ENCODE measurements around the gene DPP6. TPM values are rescaled to one million over a fixed set of nuclear protein-coding genes. Genes with fewer than 3 reads are reported as not detected.

Gene DPP6
- polyA plus RNA-seq, 2 of the 4 experiments (the other 2 are of a cell fraction): not detected

- TF ChIP-seq CTCF (IDR thresholded peaks at IDR 0.05) (no peak), CBX8 (IDR thresholded peaks at IDR 0.05) (no peak), FOSL2 (IDR thresholded peaks at IDR 0.05) (no peak), FOSL2 (CRISPR knock-in tag; IDR thresholded peaks at IDR 0.05) (no peak), EHF (CRISPR knock-in tag; IDR thresholded peaks at IDR 0.05) (no peak)
Observed at GRCh38 chr7:154861589-154861988, 809.4 kb downstream of the DPP6 start (continued).

GRCh38 chr7:154862153-154862791, 810.1 kb downstream of the DPP6 start:
- FAIRE-seq (no peak), DNase-seq (ENCODE audit: low read depth in 1 of 2, low spot score in 1 of 2) (no peak)

GRCh38 chr7:154863766-154864522, 811.7 kb downstream of the DPP6 start:
- POLR2A ChIA-PET: no interaction called here
- DNase-seq (ENCODE audit: low read depth in 1 of 2, low spot score in 1 of 2): no peak
- Histone ChIP-seq H3K9me3 (no peaks in the 10 kb centered on the region), H3K27ac (no peak overlapping the region), H3K4me2 (no peak overlapping the region), H3K4me3 (no peak overlapping the region), H3K4me1 (no peaks in the 10 kb centered on the region)
- TF ChIP-seq HMGXB4 (CRISPR knock-in tag; IDR thresholded peaks at IDR 0.05; ENCODE audit: borderline replicate concordance): no peak
- TF ChIP-seq JUNB (IDR thresholded peaks at IDR 0.05): no peak
- TF ChIP-seq E2F6 (IDR thresholded peaks at IDR 0.05; ENCODE audit: borderline replicate concordance, low read depth): no peak
- WGBS (ENCODE audit: missing lambda C conversion rate): 36% methylated on average over 16 of the region's 16 CpGs
- no peak for ATAC-seq
- FAIRE-seq: no peak
- CTCF ChIA-PET: no interaction called here

More at GRCh38 chr7:154862153-154862791, 810.1 kb downstream of the DPP6 start:
- Histone ChIP-seq H3K4me3 (no peak overlapping the region), H3K9me3 (no peaks in the 10 kb centered on the region), H3K4me2 (no peak overlapping the region), H3K4me1 (no peaks in the 10 kb centered on the region), H3K27ac (no peak overlapping the region)
- TF ChIP-seq JUNB (IDR thresholded peaks at IDR 0.05) (no peak), RFX5 (IDR thresholded peaks at IDR 0.05) (no peak)
- no peak for ATAC-seq
- CTCF ChIA-PET: no interaction called here
- WGBS (ENCODE audit: missing lambda C conversion rate): 16% methylated on average over 14 of the region's 16 CpGs
- POLR2A ChIA-PET: no interaction called here

- Histone ChIP-seq H3K4me2 (no peak overlapping the region), H3K9me3 (no peaks in the 10 kb centered on the region), H3K4me1 (no peaks in the 10 kb centered on the region), H3K4me3 (no peak overlapping the region), H3K27ac (no peak overlapping the region)
- ATAC-seq (no peak), DNase-seq (ENCODE audit: low read depth in 1 of 2, low spot score in 1 of 2) (no peak), FAIRE-seq (no peak)
- ChIA-PET CTCF (no interaction called here), POLR2A (no interaction called here)
- TF ChIP-seq SREBF2 (IDR thresholded peaks at IDR 0.05) (no peak), JUNB (IDR thresholded peaks at IDR 0.05) (no peak), MYC (IDR thresholded peaks at IDR 0.05; ENCODE audit: borderline replicate concordance, low read length) (no peak), HOXA7 (CRISPR knock-in tag; IDR thresholded peaks at IDR 0.05) (no peak), ZFP36 (IDR thresholded peaks at IDR 0.05; ENCODE audit: borderline replicate concordance, partially characterized antibody) (no peak), RAD21 (conservative IDR thresholded peaks at IDR 0.05 in 1 of 2, IDR thresholded peaks at IDR 0.05 in 1 of 2) (no peak), CBX8 (IDR thresholded peaks at IDR 0.05) (no peak), ELK1 (IDR thresholded peaks at IDR 0.05; ENCODE audit: low read depth, low read length) (no peak), SMC3 (IDR thresholded peaks at IDR 0.05) (no peak), FOSL2 (IDR thresholded peaks at IDR 0.05) (no peak), FOSL2 (CRISPR knock-in tag; IDR thresholded peaks at IDR 0.05) (no peak), ZC3H11A (IDR thresholded peaks at IDR 0.05) (no peak), HES2 (IDR thresholded peaks at IDR 0.05) (no peak), PHF8 (IDR thresholded peaks at IDR 0.05; ENCODE audit: borderline replicate concordance, low read depth) (no peak), NR3C1 (IDR thresholded peaks at IDR 0.05) (no peak), JUN (IDR thresholded peaks at IDR 0.05) (no peak), BHLHE40 (IDR thresholded peaks at IDR 0.05; ENCODE audit: low read depth, low read length) (no peak), TFCP2L1 (CRISPR knock-in tag; IDR thresholded peaks at IDR 0.05) (no peak), RFX5 (IDR thresholded peaks at IDR 0.05) (no peak), HEYL (CRISPR knock-in tag; IDR thresholded peaks at IDR 0.05) (no peak), NPAS2 (CRISPR knock-in tag; IDR thresholded peaks at IDR 0.05; ENCODE audit: borderline replicate concordance) (no peak)
- 67% methylated on average over 6 of the region's 6 CpGs for WGBS (ENCODE audit: missing lambda C conversion rate)
Observed at GRCh38 chr7:154864523-154864891, 812.3 kb downstream of the DPP6 start.
